IMR-90 (cell line): ENCODE results near the gene MB21D2. TPM values are rescaled to one million over a fixed set of nuclear protein-coding genes. Genes with fewer than 3 reads are reported as not detected.

Experiments
- ATAC-seq: fragments of 200-7000 bp; cut with Tn5 transposase; 2 replicates; pipeline ENCODE4 v1.9.1; 2020; ENCODE audit warnings: low read depth, mild to moderate bottlenecking, moderate library complexity
- BruUV-seq: library from RNA; stranded (reverse); fragments of 400-500 nt; replicated peaks from 2 replicates; lab custom pipeline; 2021; lab: Mats Ljungman, UMichigan
- CTCF ChIA-PET: fragments of 300-600 bp; formaldehyde crosslinking; extraction: SDS; loops from one replicate; lab custom pipeline; 2021; ENCODE audit warnings: antibody characterized with exemption; lab: Yijun Ruan, JAX
- POLR2A ChIA-PET: fragments of 300-600 bp; sonication (Branson Sonifier 250); formaldehyde crosslinking; loops from one replicate; lab custom pipeline; 2022; ENCODE audit warnings: antibody characterized with exemption; ENCODE audit not compliant: unreplicated experiment; lab: Charles Lee
- DNase-seq: peaks from one replicate; pipeline ENCODE4 v3.0.0; 2013
- H2AFZ ChIP-seq: replicated peaks from 2 replicates; pipeline ENCODE3; 2013; ENCODE audit warnings: low read length, mild to moderate bottlenecking; ENCODE audit not compliant: poor library complexity
- H2AK5ac ChIP-seq: 2 replicates; pipeline ENCODE4 v1.6.1; 2013; ENCODE audit warnings: low read depth, low read length, inconsistent platforms
- H2AK9ac ChIP-seq: replicated peaks from 2 replicates; pipeline ENCODE3; 2013; ENCODE audit warnings: mild to moderate bottlenecking, low read depth, low read length, moderate library complexity; ENCODE audit not compliant: poor library complexity
- H2BK120ac ChIP-seq: 2 replicates; pipeline ENCODE4 v1.6.1; 2013; ENCODE audit warnings: low read depth, low read length, inconsistent platforms
- H2BK15ac ChIP-seq: 3 replicates; pipeline ENCODE4 v1.6.1; 2013; ENCODE audit warnings: low read depth, low read length, inconsistent platforms
- H2BK20ac ChIP-seq: 2 replicates; pipeline ENCODE4 v1.6.1; 2013; ENCODE audit warnings: low read depth, mild to moderate bottlenecking, inconsistent platforms, low read length, moderate library complexity
- H2BK5ac ChIP-seq: 2 replicates; pipeline ENCODE4 v1.6.1; 2013; ENCODE audit warnings: mild to moderate bottlenecking, low read depth, low read length, inconsistent platforms; ENCODE audit not compliant: poor library complexity, severe bottlenecking
- H3K14ac ChIP-seq: replicated peaks from 2 replicates; pipeline ENCODE4 v1.6.1; 2013; ENCODE audit warnings: low read depth, low read length, inconsistent platforms
- H3K18ac ChIP-seq: 2 replicates; pipeline ENCODE4 v1.6.1; 2013; ENCODE audit warnings: low read depth, low read length, control low read depth
- H3K23ac ChIP-seq: 2 replicates; pipeline ENCODE4 v1.6.1; 2013; ENCODE audit warnings: low read depth, low read length, inconsistent platforms
- H3K27ac ChIP-seq: 2 replicates; pipeline ENCODE4 v1.5.1; 2013; ENCODE audit warnings: mild to moderate bottlenecking, control low read depth, low read length; ENCODE audit not compliant: insufficient read depth
- H3K27me3 ChIP-seq: 2 replicates; pipeline ENCODE4 v1.6.1; 2013; ENCODE audit warnings: low read length; ENCODE audit not compliant: control insufficient read depth, insufficient read depth
- H3K36me3 ChIP-seq: 2 replicates; pipeline ENCODE4 v1.6.1; 2013; ENCODE audit warnings: low read length, mixed read lengths; ENCODE audit not compliant: control insufficient read depth, insufficient read depth
- H3K4ac ChIP-seq: 2 replicates; pipeline ENCODE4 v1.6.1; 2013; ENCODE audit warnings: low read depth, low read length, inconsistent platforms
- H3K4me1 ChIP-seq: 2 replicates; pipeline ENCODE4 v1.6.1; 2013; ENCODE audit warnings: low read length, mixed read lengths; ENCODE audit not compliant: control insufficient read depth, insufficient read depth
- H3K4me2 ChIP-seq: 2 replicates; pipeline ENCODE4 v1.6.1; 2013; ENCODE audit warnings: low read depth, mild to moderate bottlenecking, control low read depth, low read length, moderate library complexity
- H3K4me3 ChIP-seq: 2 replicates; pipeline ENCODE4 v1.5.1; 2013; ENCODE audit warnings: low read depth, mild to moderate bottlenecking, control low read depth, low read length, moderate library complexity; ENCODE audit not compliant: insufficient read depth
- H3K56ac ChIP-seq: 2 replicates; pipeline ENCODE4 v1.6.1; 2013; ENCODE audit warnings: low read length, inconsistent platforms; ENCODE audit not compliant: insufficient read depth; ENCODE audit errors: extremely low read depth
- H3K79me1 ChIP-seq, 2 experiments: 2 replicates each; pipeline ENCODE4 v1.6.1; 2013; ENCODE audit warnings: low read length in 2 of 2, inconsistent platforms in 1 of 2, low read depth in 1 of 2
- H3K9ac ChIP-seq: 2 replicates; pipeline ENCODE4 v1.6.1; 2013; ENCODE audit warnings: low read depth, low read length, control low read depth
- H3K9me1 ChIP-seq: 2 replicates; pipeline ENCODE4 v1.6.1; 2013; ENCODE audit warnings: low read length, inconsistent platforms; ENCODE audit not compliant: insufficient read depth
- H3K9me3 ChIP-seq: 2 replicates; pipeline ENCODE4 v1.6.1; 2013; ENCODE audit warnings: low read length; ENCODE audit not compliant: control insufficient read depth, insufficient read depth
- H4K20me1 ChIP-seq: 2 replicates; pipeline ENCODE4 v1.6.1; 2013; ENCODE audit warnings: low read length, inconsistent platforms; ENCODE audit not compliant: insufficient read depth
- H4K5ac ChIP-seq: 2 replicates; pipeline ENCODE4 v1.6.1; 2013; ENCODE audit warnings: mild to moderate bottlenecking, low read depth, low read length, control low read depth
- H4K8ac ChIP-seq, 2 experiments: 2 replicates each; pipeline ENCODE4 v1.6.1; 2013; ENCODE audit warnings: low read depth in 2 of 2, low read length in 2 of 2, control low read depth in 1 of 2, inconsistent platforms in 1 of 2
- H4K91ac ChIP-seq: 2 replicates; pipeline ENCODE4 v1.6.1; 2013; ENCODE audit warnings: low read depth, low read length, inconsistent platforms; ENCODE audit not compliant: insufficient read depth
- BHLHE40 ChIP-seq: fragments of 150-350 bp; IDR thresholded peaks from 2 replicates; pipeline ENCODE4 v1.6.1; 2016; ENCODE audit warnings: mild to moderate bottlenecking, low read depth, low read length
- CEBPB ChIP-seq: IDR thresholded peaks from 2 replicates; pipeline ENCODE4 v1.6.1; 2012; ENCODE audit warnings: low read depth, low read length, improper control_type of control experiment
- CHD1 ChIP-seq: IDR thresholded peaks from 2 replicates; pipeline ENCODE4 v1.6.1; 2012; ENCODE audit warnings: low read depth, low read length, improper control_type of control experiment
- FOS ChIP-seq: fragments of 150-350 bp; IDR thresholded peaks from 2 replicates; pipeline ENCODE4 v1.6.1; 2016; ENCODE audit warnings: low read depth, low read length
- MAFK ChIP-seq: IDR thresholded peaks from 2 replicates; pipeline ENCODE4 v1.6.1; 2012; ENCODE audit warnings: low read depth, low read length, improper control_type of control experiment
- MAZ ChIP-seq: IDR thresholded peaks from 2 replicates; pipeline ENCODE4 v1.6.1; 2012; ENCODE audit warnings: low read depth, mild to moderate bottlenecking, low read length, improper control_type of control experiment, moderate library complexity, borderline replicate concordance
- MXI1 ChIP-seq: IDR thresholded peaks from 2 replicates; pipeline ENCODE4 v1.6.1; 2012; ENCODE audit warnings: low read depth, mild to moderate bottlenecking, low read length, moderate library complexity, borderline replicate concordance
- NFE2L2 ChIP-seq: fragments of 150-350 bp; IDR thresholded peaks from 2 replicates; pipeline ENCODE4 v1.6.1; 2016; ENCODE audit warnings: low read depth, mild to moderate bottlenecking, low read length
- POLR2A ChIP-seq: IDR thresholded peaks from 2 replicates; pipeline ENCODE4 v1.6.1; 2012; ENCODE audit warnings: mild to moderate bottlenecking, low read depth, low read length
- RAD21 ChIP-seq: IDR thresholded peaks from 2 replicates; pipeline ENCODE4 v1.6.1; 2012; ENCODE audit warnings: low read length, improper control_type of control experiment
- RCOR1 ChIP-seq: IDR thresholded peaks from 2 replicates; pipeline ENCODE4 v1.6.1; 2012; ENCODE audit warnings: mild to moderate bottlenecking, low read length, improper control_type of control experiment; ENCODE audit not compliant: insufficient replicate concordance
- RFX5 ChIP-seq: IDR thresholded peaks from 2 replicates; pipeline ENCODE4 v1.8.0; 2012; ENCODE audit warnings: low read depth, mild to moderate bottlenecking, low read length, moderate library complexity
- SMC3 ChIP-seq: fragments of 150-350 bp; IDR thresholded peaks from 2 replicates; pipeline ENCODE4 v1.6.1; 2016; ENCODE audit warnings: low read depth, mild to moderate bottlenecking, antibody characterized with exemption, low read length, moderate library complexity
- WGBS, 2 experiments: methylation state at CpG; one replicate each; pipeline versions ENCODE4 v1.1.5 to v1.1.7; 2013; ENCODE audit warnings: missing lambda C conversion rate in 2 of 2; ENCODE audit not compliant: insufficient read length in 1 of 2; ENCODE audit errors: extremely low coverage in 2 of 2; 5-methylcytosine and 5-hydroxymethylcytosine counted together
- dilution Hi-C: fragments of 300-500 bp; cut with HindIII; formaldehyde crosslinking; loops from one replicate; pipeline ENCODE4 v1.14.3; 2018; ENCODE audit warnings: low sequenced_read_pairs; ENCODE audit not compliant: unreplicated experiment
- in situ Hi-C: fragments of 300-500 bp; cut with MboI; formaldehyde crosslinking; loops from 3 replicates; pipeline ENCODE4 v1.14.3; 2019; ENCODE audit warnings: low sequenced_read_pairs, inconsistent platforms, mixed read lengths
- intact Hi-C: fragments of 100-400 bp; cut with micrococcal nuclease; formaldehyde crosslinking; loops from 2 replicates; pipeline ENCODE4 v1.10.0; 2022
- polyA plus RNA-seq, 3 experiments: library from polyadenylated mRNA; depleted of rRNA; stranded (reverse); fragments of >200 nt; gene quantifications; 2 replicates each; pipeline ENCODE4 v1.2.3, GENCODE V29; 2012; ENCODE audit warnings: low replicate concordance in 1 of 3
- total RNA-seq: library from RNA; depleted of rRNA; stranded (reverse); fragments of >200 nt; gene quantifications from 2 replicates; pipeline ENCODE4 v1.2.3, GENCODE V29; 2012
- TF ChIP-seq, protein P1 (sequence below): fragments of 150-350 bp; IDR thresholded peaks from 2 replicates; pipeline ENCODE4 v1.6.1; 2017; ENCODE audit warnings: mild to moderate bottlenecking, antibody characterized with exemption, low read length, low read depth
- TF ChIP-seq, protein P2 (sequence below): fragments of 150-350 bp; IDR thresholded peaks from 2 replicates; pipeline ENCODE4 v1.6.1; 2016; ENCODE audit warnings: low read depth, mild to moderate bottlenecking, low read length, moderate library complexity, borderline replicate concordance
- TF ChIP-seq, protein P3 (sequence below): conservative IDR thresholded peaks from 2 replicates; pipeline ENCODE4 v1.5.1; 2012; ENCODE audit warnings: mild to moderate bottlenecking, low read depth, low read length, improper control_type of control experiment

MB21D2 gene
- total and polyA plus RNA-seq, 2 of the 4 experiments (the other 2 are of a cell fraction), result 13.6 to 44.8 TPM

DNA sequence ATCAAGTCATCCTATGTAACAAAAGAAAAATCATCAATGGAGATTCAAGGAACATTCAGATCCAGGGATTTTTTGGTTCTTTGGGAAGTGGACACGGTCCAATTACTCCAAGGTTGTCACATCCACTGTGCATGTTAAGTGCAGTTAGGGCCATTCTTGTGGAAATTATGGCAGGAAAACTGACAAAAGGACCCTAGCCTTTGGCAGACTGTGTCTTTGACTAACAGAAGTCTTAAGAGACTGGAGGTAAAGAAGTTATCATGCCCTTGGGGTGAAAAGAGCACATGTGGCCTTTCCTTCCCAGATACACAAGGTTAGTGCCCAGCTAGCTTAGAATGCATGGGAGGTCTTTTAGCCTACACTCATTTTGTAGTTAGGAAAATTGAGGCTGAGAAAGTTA lies 74.9 kb downstream of the MB21D2 start:
- intact Hi-C loops, result no loop called here

More for the DNA sequence above, 74.9 kb downstream of the MB21D2 start:
- Histone ChIP-seq H3K9me1 (peaks cover 18% of the 10 kb centered on the region; the same call in 1 of the 2 replicates), H3K36me3 (no peaks in the 10 kb centered on the region), H3K18ac (no peak overlapping the region), H3K4me3 (no peak overlapping the region), H2BK5ac (no peak overlapping the region), H3K14ac (peak overlapping the region; percentile 13; the same call in 1 of the 2 replicates), H4K5ac (no peak overlapping the region), H3K9me3 (no peaks in the 10 kb centered on the region), H4K91ac (no peak overlapping the region), H3K56ac (no peak overlapping the region), H3K79me1 (peaks cover 48 to 81% of the 10 kb centered on the region in 2 experiments), H2BK120ac (no peak overlapping the region), H3K23ac (no peak overlapping the region), H3K4me2 (no peak overlapping the region), H3K27ac (no peak overlapping the region), H3K4ac (no peak overlapping the region), H2BK20ac (no peak overlapping the region), H2AK5ac (no peak overlapping the region), H2BK15ac (no peak overlapping the region), H2AFZ (no peak overlapping the region), H4K20me1 (peaks cover 20% of the 10 kb centered on the region; the same call in 1 of the 2 replicates), H3K4me1 (peaks cover 20% of the 10 kb centered on the region), H3K9ac (no peak overlapping the region), H3K27me3 (no peaks in the 10 kb centered on the region), H2AK9ac (no peak overlapping the region), H4K8ac (no peak overlapping the region)
- POLR2A ChIA-PET, result interaction anchor here (0.6 kb wide), 1 partner anchor 1285 kb away, joined by 10 read pairs; no protein-coding TSS in a partner anchor
- in situ Hi-C loops (no loop called here), dilution Hi-C loops (no loop called here)
- ATAC-seq, result no peak
- 100% methylated on average over 1 of the region's 1 CpG; no CpG with 5 or more reads in 1 of the 2 experiments for WGBS, 2 experiments
- TF ChIP-seq CEBPB (no peak), MXI1 (no peak), BHLHE40 (no peak), RAD21 (no peak), MAZ (no peak), SMC3 (no peak), FOS (no peak), RCOR1 (no peak), RFX5 (no peak), POLR2A (no peak), MAFK (no peak), NFE2L2 (no peak), CHD1 (no peak)
- TF ChIP-seq, protein P1, sequence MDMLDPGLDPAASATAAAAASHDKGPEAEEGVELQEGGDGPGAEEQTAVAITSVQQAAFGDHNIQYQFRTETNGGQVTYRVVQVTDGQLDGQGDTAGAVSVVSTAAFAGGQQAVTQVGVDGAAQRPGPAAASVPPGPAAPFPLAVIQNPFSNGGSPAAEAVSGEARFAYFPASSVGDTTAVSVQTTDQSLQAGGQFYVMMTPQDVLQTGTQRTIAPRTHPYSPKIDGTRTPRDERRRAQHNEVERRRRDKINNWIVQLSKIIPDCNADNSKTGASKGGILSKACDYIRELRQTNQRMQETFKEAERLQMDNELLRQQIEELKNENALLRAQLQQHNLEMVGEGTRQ, result no peak
- TF ChIP-seq, protein P2, sequence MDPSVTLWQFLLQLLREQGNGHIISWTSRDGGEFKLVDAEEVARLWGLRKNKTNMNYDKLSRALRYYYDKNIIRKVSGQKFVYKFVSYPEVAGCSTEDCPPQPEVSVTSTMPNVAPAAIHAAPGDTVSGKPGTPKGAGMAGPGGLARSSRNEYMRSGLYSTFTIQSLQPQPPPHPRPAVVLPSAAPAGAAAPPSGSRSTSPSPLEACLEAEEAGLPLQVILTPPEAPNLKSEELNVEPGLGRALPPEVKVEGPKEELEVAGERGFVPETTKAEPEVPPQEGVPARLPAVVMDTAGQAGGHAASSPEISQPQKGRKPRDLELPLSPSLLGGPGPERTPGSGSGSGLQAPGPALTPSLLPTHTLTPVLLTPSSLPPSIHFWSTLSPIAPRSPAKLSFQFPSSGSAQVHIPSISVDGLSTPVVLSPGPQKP, result no peak
- TF ChIP-seq, protein P3, sequence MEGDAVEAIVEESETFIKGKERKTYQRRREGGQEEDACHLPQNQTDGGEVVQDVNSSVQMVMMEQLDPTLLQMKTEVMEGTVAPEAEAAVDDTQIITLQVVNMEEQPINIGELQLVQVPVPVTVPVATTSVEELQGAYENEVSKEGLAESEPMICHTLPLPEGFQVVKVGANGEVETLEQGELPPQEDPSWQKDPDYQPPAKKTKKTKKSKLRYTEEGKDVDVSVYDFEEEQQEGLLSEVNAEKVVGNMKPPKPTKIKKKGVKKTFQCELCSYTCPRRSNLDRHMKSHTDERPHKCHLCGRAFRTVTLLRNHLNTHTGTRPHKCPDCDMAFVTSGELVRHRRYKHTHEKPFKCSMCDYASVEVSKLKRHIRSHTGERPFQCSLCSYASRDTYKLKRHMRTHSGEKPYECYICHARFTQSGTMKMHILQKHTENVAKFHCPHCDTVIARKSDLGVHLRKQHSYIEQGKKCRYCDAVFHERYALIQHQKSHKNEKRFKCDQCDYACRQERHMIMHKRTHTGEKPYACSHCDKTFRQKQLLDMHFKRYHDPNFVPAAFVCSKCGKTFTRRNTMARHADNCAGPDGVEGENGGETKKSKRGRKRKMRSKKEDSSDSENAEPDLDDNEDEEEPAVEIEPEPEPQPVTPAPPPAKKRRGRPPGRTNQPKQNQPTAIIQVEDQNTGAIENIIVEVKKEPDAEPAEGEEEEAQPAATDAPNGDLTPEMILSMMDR, result no peak
- CTCF ChIA-PET, result interaction anchor here (1.7 kb wide), 1 partner anchor 26 kb away, joined by 5 read pairs; no protein-coding TSS in a partner anchor
- BruUV-seq, result no TSS peak
- DNase-seq, result no peak
